ENCODE measurements around the gene EMILIN2. TPM values are rescaled to one million over a fixed set of nuclear protein-coding genes. Genes with fewer than 3 reads are reported as not detected.
A peak's percentile ranks its signal among the peaks of the same experiment; 100 is the strongest.

EMILIN2 gene
- total RNA-seq, 2 donors from 2014 or later = 33.6 to 38.6 TPM

GRCh38 chr18:2956056-2956455 lies 109.2 kb downstream of the EMILIN2 start:
- Histone ChIP-seq H3K36me3 (no peaks in the 10 kb centered on the region), H3K9me3 (no peaks in the 10 kb centered on the region), H3K4me1 (replicated peaks) (peaks cover 6% of the 10 kb centered on the region), H3K4me3 (no peak overlapping the region), H3K27me3 (replicated peaks; ENCODE audit: insufficient read depth) (no peaks in the 10 kb centered on the region), H3K27ac (no peak overlapping the region)
- no peak for TF ChIP-seq CTCF (IDR thresholded peaks at IDR 0.05)
- TF ChIP-seq POLR2AphosphoS5 (IDR thresholded peaks at IDR 0.05) = no peak
- no peak for TF ChIP-seq POLR2A (IDR thresholded peaks at IDR 0.05)
- 74% methylated on average over 7 of the region's 7 CpGs for WGBS
- DNase-seq (ENCODE audit: low spot score) = no peak
- intact Hi-C loops (cut with DNase I) = no loop called here

GRCh38 chr18:2958819-2959298 lies 112.1 kb downstream of the EMILIN2 start:
- TF ChIP-seq CTCF (IDR thresholded peaks at IDR 0.05) = no peak
- TF ChIP-seq POLR2A (IDR thresholded peaks at IDR 0.05) = no peak
- TF ChIP-seq POLR2AphosphoS5 (IDR thresholded peaks at IDR 0.05) = no peak

DNA sequence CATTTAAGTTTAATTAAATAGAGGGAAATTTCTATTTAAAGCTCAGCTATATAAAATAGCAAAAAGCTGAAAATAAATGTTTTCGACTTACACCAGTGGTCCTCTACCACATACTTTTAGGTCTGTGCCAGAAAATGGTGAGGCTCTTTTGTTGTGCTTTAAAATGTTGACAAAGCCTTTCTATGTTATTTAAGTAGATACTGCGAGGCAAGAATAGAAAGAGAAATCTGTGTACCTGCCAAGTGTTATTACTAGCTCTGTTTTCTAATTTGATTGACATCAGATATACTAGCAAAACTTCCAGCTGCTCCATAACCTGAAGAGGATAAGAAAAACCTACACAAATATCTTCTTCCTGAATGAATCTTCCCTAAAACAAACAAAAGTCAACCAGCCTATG lies 112.5 kb downstream of the EMILIN2 start:
- intact Hi-C loops (cut with DNase I) = no loop called here
- H3K4me3 ChIP-seq = no peak overlapping the region
- TF ChIP-seq POLR2A (IDR thresholded peaks at IDR 0.05) (no peak), POLR2AphosphoS5 (IDR thresholded peaks at IDR 0.05) (no peak), CTCF (IDR thresholded peaks at IDR 0.05) (no peak)
- H3K4me1 ChIP-seq (replicated peaks) = peaks cover 6% of the 10 kb centered on the region
- DNase-seq (ENCODE audit: low spot score) = no peak
- H3K36me3 ChIP-seq = no peaks in the 10 kb centered on the region
- H3K9me3 ChIP-seq = no peaks in the 10 kb centered on the region
- peak overlapping the region in 1 of 2 donors; percentile 32 for H3K27ac ChIP-seq
- no peaks in the 10 kb centered on the region for H3K27me3 ChIP-seq (replicated peaks; ENCODE audit: insufficient read depth)
- 38% methylated on average over 2 of the region's 2 CpGs for WGBS

More at GRCh38 chr18:2958819-2959298, 112.1 kb downstream of the EMILIN2 start:
- Histone ChIP-seq H3K9me3 (no peaks in the 10 kb centered on the region), H3K27me3 (replicated peaks; ENCODE audit: insufficient read depth) (no peaks in the 10 kb centered on the region), H3K27ac (no peak overlapping the region), H3K4me1 (replicated peaks) (peaks cover 6% of the 10 kb centered on the region), H3K36me3 (no peaks in the 10 kb centered on the region), H3K4me3 (no peak overlapping the region)
- no peak for DNase-seq (ENCODE audit: low spot score)
- intact Hi-C loops (cut with DNase I) = no loop called here

- no peak for DNase-seq (ENCODE audit: low spot score)
- peak overlapping the region in 1 of 2 donors; percentile 41 for H3K27ac ChIP-seq
- WGBS = 65% methylated on average over 7 of the region's 7 CpGs
- H3K36me3 ChIP-seq = no peaks in the 10 kb centered on the region
- intact Hi-C loops (cut with DNase I) = no loop called here
- H3K27me3 ChIP-seq (replicated peaks; ENCODE audit: insufficient read depth) = no peaks in the 10 kb centered on the region
- TF ChIP-seq POLR2A (IDR thresholded peaks at IDR 0.05) = no peak
- no peak for TF ChIP-seq CTCF (IDR thresholded peaks at IDR 0.05)
- TF ChIP-seq POLR2AphosphoS5 (IDR thresholded peaks at IDR 0.05) = no peak
- no peak overlapping the region for H3K4me3 ChIP-seq
- peaks cover 6% of the 10 kb centered on the region for H3K4me1 ChIP-seq (replicated peaks)
- no peaks in the 10 kb centered on the region for H3K9me3 ChIP-seq
These were observed 114.3 kb downstream of the EMILIN2 start for GRCh38 chr18:2960983-2961696.

DNA sequence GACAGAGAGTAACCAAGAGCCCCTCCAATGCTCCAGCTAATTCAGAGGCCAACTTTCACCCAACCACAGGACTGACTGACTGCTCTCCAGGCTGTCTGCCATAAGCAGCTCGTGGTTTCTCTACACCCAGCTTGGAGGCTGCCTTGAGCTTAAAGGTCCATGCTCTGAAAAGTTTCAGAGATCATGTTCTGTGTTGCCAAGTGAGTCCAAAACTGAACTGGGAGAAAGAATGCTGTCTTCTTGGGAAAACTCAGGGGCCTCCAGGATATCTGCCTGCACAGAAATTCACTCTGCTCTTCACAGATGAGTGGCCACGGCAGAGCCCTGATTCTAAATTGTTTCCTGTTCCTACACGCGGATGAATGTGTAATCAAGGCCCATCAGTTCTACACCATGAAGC lies 115.0 kb downstream of the EMILIN2 start:
- H3K27ac ChIP-seq = peak overlapping the region in 1 of 2 donors; percentile 4
- intact Hi-C loops (cut with DNase I) = no loop called here
- peaks cover 6% of the 10 kb centered on the region for H3K4me1 ChIP-seq (replicated peaks)

More for the DNA sequence above, 115.0 kb downstream of the EMILIN2 start:
- Histone ChIP-seq H3K4me3 (no peak overlapping the region), H3K9me3 (no peaks in the 10 kb centered on the region), H3K27me3 (replicated peaks; ENCODE audit: insufficient read depth) (no peaks in the 10 kb centered on the region), H3K36me3 (no peaks in the 10 kb centered on the region)
- DNase-seq (ENCODE audit: low spot score) = no peak
- TF ChIP-seq POLR2AphosphoS5 (IDR thresholded peaks at IDR 0.05) (no peak), POLR2A (IDR thresholded peaks at IDR 0.05) (no peak), CTCF (IDR thresholded peaks at IDR 0.05) (no peak)
- 57% methylated on average over 4 of the region's 4 CpGs for WGBS

Data from prostate gland (tissue), 2 donors.